AG04450 (cell line): ENCODE data around the gene HJV. TPM values are rescaled to one million over a fixed set of nuclear protein-coding genes. Genes with fewer than 3 reads are reported as not detected.

Source experiments
- CTCF ChIA-PET: fragments of 300-600, 350-600 bp; formaldehyde crosslinking; extraction: SDS; loops from one replicate; lab custom pipeline; 2022; ENCODE audit warnings: antibody characterized with exemption, inconsistent platforms; lab: Charles Lee
- POLR2A ChIA-PET: fragments of 350-600 bp; formaldehyde crosslinking; extraction: SDS; loops from one replicate; lab custom pipeline; 2021; ENCODE audit warnings: antibody characterized with exemption, inconsistent platforms; lab: Yijun Ruan, JAX
- DNase-seq: peaks from one replicate; pipeline ENCODE4 v3.0.0-alpha.2; 2011; ENCODE audit warnings: low read depth, low spot score
- H3K27ac ChIP-seq: one replicate; pipeline ENCODE4 v1.5.1; 2012; ENCODE audit warnings: low read depth, low read length, control low read depth
- H3K27me3 ChIP-seq: one replicate; pipeline ENCODE4 v1.6.0; 2012; ENCODE audit warnings: low read length; ENCODE audit not compliant: control insufficient read depth, insufficient read depth
- H3K4me3 ChIP-seq: 2 replicates; pipeline ENCODE4 v1.5.1; 2011; ENCODE audit warnings: mild to moderate bottlenecking, low read depth, low read length, control low read depth
- H3K9me3 ChIP-seq: 2 replicates; pipeline ENCODE4 v1.5.1; 2012; ENCODE audit warnings: low read length; ENCODE audit not compliant: control insufficient read depth, insufficient read depth
- polyA plus RNA-seq: library from polyadenylated mRNA; depleted of rRNA; stranded (reverse); fragments of >200 nt; gene quantifications from 2 replicates; pipeline ENCODE4 v1.2.3, GENCODE V29; 2011
- TF ChIP-seq, protein P1 (sequence below): IDR thresholded peaks from 2 replicates; pipeline ENCODE4 v1.5.1; 2011; ENCODE audit warnings: low read depth, low read length, control low read depth, inconsistent platforms

Gene HJV
- polyA plus RNA-seq, 1 experiment, result not detected

DNA sequence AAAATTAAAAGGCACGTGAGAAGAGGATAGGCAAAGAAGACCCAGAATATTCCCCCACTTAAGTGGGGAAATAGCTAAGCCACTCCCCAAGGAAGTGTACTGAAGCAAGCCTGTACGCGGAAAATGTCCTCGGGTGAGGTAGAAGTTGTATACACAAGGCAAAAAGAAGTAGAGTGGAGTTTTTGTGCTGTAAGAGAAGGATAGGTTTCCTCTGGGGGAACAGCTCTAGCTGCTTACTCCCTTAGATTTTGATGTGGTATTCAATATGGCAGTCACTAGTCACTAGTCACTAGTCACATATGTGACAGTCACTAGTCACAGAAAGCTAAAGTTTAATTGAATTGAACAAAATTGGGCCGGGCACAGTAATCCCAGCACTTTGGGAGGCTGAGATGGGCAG is 32.8 kb downstream of the HJV start:
- H3K27me3 ChIP-seq, result no peaks in the 10 kb centered on the region
- ChIA-PET POLR2A (no interaction called here), CTCF (interaction anchor here (0.8 to 1.9 kb wide), 3 partner anchors 9 to 43 kb away, joined by 3 to 4 read pairs (median 3); no protein-coding TSS in a partner anchor)
- H3K9me3 ChIP-seq, result no peaks in the 10 kb centered on the region
- no peak overlapping the region for H3K4me3 ChIP-seq
- TF ChIP-seq, protein P1, sequence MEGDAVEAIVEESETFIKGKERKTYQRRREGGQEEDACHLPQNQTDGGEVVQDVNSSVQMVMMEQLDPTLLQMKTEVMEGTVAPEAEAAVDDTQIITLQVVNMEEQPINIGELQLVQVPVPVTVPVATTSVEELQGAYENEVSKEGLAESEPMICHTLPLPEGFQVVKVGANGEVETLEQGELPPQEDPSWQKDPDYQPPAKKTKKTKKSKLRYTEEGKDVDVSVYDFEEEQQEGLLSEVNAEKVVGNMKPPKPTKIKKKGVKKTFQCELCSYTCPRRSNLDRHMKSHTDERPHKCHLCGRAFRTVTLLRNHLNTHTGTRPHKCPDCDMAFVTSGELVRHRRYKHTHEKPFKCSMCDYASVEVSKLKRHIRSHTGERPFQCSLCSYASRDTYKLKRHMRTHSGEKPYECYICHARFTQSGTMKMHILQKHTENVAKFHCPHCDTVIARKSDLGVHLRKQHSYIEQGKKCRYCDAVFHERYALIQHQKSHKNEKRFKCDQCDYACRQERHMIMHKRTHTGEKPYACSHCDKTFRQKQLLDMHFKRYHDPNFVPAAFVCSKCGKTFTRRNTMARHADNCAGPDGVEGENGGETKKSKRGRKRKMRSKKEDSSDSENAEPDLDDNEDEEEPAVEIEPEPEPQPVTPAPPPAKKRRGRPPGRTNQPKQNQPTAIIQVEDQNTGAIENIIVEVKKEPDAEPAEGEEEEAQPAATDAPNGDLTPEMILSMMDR, result no peak
- DNase-seq, result no peak
- no peak overlapping the region for H3K27ac ChIP-seq

DNA sequence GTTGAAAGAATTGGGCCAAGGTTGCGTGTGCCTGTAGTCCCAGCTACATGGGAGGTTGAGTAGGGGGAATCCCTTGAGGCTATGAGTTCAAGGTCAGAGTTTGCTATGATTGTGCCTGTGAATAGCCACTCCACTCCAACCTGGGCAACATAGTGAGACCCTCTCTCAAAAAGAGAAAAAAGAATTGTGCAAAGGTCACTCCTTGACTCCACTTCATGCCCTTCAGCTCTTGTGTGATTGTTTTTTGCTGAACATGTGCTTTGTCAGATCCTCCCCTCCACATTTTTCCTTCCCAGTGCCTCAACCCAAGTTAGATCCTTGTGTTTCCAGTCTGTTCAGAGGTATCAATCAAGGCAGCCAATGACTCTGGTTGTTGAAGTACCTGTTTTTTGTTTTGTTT is 33.6 kb downstream of the HJV start:
- POLR2A ChIA-PET, result no interaction called here
- Histone ChIP-seq H3K27me3 (no peaks in the 10 kb centered on the region), H3K4me3 (no peak overlapping the region), H3K27ac (no peak overlapping the region), H3K9me3 (no peaks in the 10 kb centered on the region)
- DNase-seq, result no peak
- CTCF ChIA-PET, result interaction anchor here (2.3 kb wide), 1 partner anchor 11 kb away, joined by 7 read pairs; no protein-coding TSS in a partner anchor
- TF ChIP-seq, protein P1, result no peak

DNA sequence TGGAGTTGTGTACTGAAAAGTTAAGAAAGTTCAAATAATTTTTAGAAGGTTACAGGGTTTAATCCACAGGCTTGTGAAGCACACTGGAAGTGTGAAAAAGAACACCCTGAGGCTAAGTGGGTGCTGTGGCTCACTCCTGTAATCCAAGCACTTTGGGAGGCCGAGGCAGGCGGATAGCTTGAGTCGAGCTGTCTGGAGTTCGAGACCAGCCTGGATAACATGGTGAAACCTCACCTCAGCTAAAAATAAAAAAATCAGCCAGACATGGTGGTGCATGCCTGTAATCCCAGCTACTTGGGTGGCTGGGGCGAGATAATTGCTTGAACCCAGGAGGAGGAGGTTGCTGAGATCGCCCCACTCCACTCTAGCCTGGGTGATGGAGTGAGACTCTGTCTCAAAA is 35.0 kb downstream of the HJV start:
- Histone ChIP-seq H3K27ac (no peak overlapping the region), H3K27me3 (no peaks in the 10 kb centered on the region), H3K9me3 (no peaks in the 10 kb centered on the region), H3K4me3 (no peak overlapping the region)
- CTCF ChIA-PET, result interaction anchor here (0.6 to 2.3 kb wide), 3 partner anchors 9 to 46 kb away, joined by 3 to 7 read pairs (median 6); no protein-coding TSS in a partner anchor
- TF ChIP-seq, protein P1, result no peak
- POLR2A ChIA-PET, result interaction anchor here (0.7 kb wide), 1 partner anchor 152 kb away, joined by 12 read pairs; no protein-coding TSS in a partner anchor
- no peak for DNase-seq

DNA sequence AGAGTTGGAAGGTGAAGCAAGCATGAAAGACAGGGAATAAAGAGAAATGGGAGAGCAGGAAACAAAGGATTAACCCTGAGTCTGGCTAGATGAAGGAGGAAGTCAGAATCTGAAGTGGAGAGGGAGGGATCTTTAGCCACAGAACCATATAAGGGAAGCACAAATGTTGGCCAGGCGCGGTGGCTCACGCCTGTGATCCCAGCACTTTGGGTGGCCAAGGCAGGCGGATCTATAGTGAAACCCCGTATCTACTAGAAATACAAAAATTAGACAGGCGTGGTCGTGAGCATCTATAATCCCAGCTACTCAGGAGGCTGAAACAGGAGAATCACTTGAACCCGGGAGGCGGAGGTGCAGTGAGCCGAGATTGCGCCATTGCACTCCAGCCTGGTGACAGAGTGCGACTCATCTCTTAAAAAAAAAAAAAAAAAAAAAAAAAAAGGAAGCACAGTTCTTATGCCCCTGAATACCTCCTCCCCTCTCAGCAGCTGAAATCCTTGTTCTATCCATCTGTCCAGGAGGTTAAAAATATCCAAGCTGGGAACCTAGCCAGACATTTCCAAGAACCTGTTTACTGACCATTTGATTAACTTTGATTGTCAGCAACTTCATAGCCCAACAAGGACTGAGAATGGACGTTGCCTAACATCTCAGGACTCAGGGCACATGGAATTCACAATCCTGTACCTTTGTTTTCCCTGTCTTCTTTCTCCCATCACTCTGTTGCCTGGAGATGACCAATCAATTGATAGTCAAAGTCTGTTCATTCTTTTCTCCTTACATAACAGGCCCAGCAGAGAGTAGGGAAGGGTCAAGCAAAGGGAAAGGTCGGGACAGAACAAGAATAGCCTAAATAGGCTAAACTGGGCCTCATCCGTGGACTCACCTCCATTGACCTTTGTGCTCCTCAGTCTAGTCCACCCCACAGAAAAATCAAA is 35.8 kb downstream of the HJV start:
- TF ChIP-seq, protein P1, result no peak
- Histone ChIP-seq H3K27ac (peak overlapping the region; percentile 77), H3K9me3 (no peaks in the 10 kb centered on the region), H3K27me3 (no peaks in the 10 kb centered on the region), H3K4me3 (no peak overlapping the region)
- CTCF ChIA-PET, result interaction anchor here (0.6 to 2.3 kb wide), 3 partner anchors 8 to 46 kb away, joined by 3 to 7 read pairs (median 6); no protein-coding TSS in a partner anchor
- POLR2A ChIA-PET, result no interaction called here
- no peak for DNase-seq

DNA sequence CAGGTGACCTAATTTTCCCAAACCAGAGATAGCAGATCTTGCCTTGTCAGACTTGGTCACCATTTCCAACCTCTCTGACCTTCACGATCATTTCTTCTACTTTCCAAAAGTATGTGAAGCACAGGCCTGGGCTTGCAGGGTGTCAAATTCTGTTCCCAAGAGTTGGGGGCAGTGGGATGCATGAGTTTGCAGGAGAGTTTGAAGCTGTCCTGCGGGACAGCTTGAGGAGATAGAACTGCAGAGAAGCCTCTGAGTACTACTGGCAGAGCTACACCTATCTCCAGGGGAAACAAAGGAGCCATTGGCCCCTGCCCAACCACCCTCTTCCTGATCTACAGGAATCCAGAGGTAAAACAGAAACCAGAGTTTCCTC is 36.4 kb downstream of the HJV start:
- Histone ChIP-seq H3K27me3 (no peaks in the 10 kb centered on the region), H3K9me3 (no peaks in the 10 kb centered on the region), H3K4me3 (no peak overlapping the region), H3K27ac (peak overlapping the region; percentile 77)
- TF ChIP-seq, protein P1, result no peak
- ChIA-PET CTCF (interaction anchor here (1.3 kb wide), 1 partner anchor 58 kb away, joined by 3 read pairs; no protein-coding TSS in a partner anchor), POLR2A (no interaction called here)
- DNase-seq, result no peak
